ENCODE data around the gene MRPL23. TPM values are rescaled to one million over a fixed set of nuclear protein-coding genes. Genes with fewer than 3 reads are reported as not detected.

The MRPL23 gene
- total and polyA plus RNA-seq, 2 of the 8 experiments (the other 6 are each of a cell fraction or from before 2014, with no cell fraction given) = 86.4 to 244 TPM

DNA sequence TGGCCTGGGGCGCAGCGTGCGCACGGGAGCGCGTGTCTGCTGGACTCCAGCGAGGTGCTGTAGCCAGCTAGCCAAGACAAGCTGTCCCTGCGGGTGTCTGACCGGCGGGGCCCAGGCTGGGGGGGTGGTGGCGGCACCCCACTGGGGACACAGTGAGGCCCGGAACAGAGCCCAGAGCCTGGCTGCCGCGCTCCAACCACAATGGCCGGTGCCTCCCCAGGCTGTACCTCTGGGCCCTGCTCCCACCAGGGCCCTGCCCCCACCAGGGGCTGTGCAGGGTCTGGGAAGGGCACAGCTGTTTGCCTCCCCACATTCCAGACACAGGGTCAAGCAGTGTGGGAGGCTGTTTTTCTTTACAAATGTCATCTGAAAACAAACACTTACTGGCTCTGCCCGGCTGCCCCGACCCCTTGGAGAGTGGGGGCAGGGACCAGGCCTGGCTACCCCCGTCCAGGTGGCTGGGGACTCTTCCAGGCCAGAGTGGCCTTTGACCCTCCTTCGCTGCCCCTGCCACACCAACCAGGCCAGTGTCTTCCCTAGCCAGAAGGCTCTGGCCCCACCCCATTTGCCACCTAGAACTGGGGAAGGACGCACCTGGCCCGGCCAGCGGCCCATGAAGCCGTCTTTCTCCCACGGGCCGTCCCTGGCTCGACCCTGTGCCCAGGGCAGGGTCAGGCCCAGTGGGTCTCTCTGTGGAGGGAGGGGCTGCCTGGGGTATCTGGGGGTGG, 35.9 kb downstream of the MRPL23 start:
- Histone ChIP-seq H3K4me1 (replicated peaks in 1 of 4; ENCODE audit: control insufficient read depth in 3 of 4, insufficient read depth in 4 of 4, low read length in 3 of 4) (no peaks in the 10 kb centered on the region), H2BK20ac (ENCODE audit: low read length) (no peak overlapping the region), H2AK5ac (ENCODE audit: low read depth, low read length) (no peak overlapping the region), H2AFZ (ENCODE audit: low read length) (no peak overlapping the region), H3K27me3 (replicated peaks in 1 of 4; ENCODE audit: control insufficient read depth in 3 of 4, extremely low read depth in 1 of 4, insufficient read depth in 3 of 4, low read length in 3 of 4) (no peaks in the 10 kb centered on the region), H3K79me2 (ENCODE audit: control insufficient read depth in 1 of 2, insufficient read depth in 2 of 2, low read length in 2 of 2) (no peaks in the 10 kb centered on the region), H3K9ac (replicated peaks in 1 of 4; ENCODE audit: extremely low read depth in 1 of 4, low read depth in 3 of 4, low read length in 3 of 4) (no peak overlapping the region), H4K5ac (ENCODE audit: insufficient read length, low read depth, low read length) (no peak overlapping the region), H2BK12ac (ENCODE audit: low read depth, low read length) (no peak overlapping the region), H3K79me1 (ENCODE audit: low read depth, low read length) (no peaks in the 10 kb centered on the region), H4K8ac (ENCODE audit: extremely low read depth, insufficient read depth, low read length) (no peak overlapping the region), H4K20me1 (replicated peaks in 1 of 2; ENCODE audit: control insufficient read depth in 1 of 2, insufficient read depth in 2 of 2, low read length in 2 of 2) (no peaks in the 10 kb centered on the region), H2BK5ac (ENCODE audit: low read depth, low read length) (no peak overlapping the region), H3K27ac (ENCODE audit: low read depth, low read length) (no peak overlapping the region), H3K9me3 (ENCODE audit: insufficient read depth in 2 of 2, low read depth in 1 of 2, low read length in 1 of 2) (no peaks in the 10 kb centered on the region), H3K36me3 (ENCODE audit: control insufficient read depth in 2 of 4, insufficient read depth in 4 of 4, low read length in 3 of 4) (no peaks in the 10 kb centered on the region), H3K4ac (replicated peaks; ENCODE audit: insufficient read length, low read depth, low read length) (no peak overlapping the region), H3K18ac (ENCODE audit: extremely low read depth, low read length) (no peak overlapping the region), H3K4me3 (ENCODE audit: extremely low read depth in 1 of 4, insufficient read depth in 2 of 4, low read depth in 3 of 4, low read length in 4 of 4) (no peak overlapping the region), H3K56ac (replicated peaks; ENCODE audit: insufficient read length, low read depth, low read length) (no peak overlapping the region), H3K4me2 (ENCODE audit: insufficient read depth in 1 of 2, low read depth in 2 of 2, low read length in 2 of 2) (no peak overlapping the region), H2BK120ac (replicated peaks; ENCODE audit: low read depth, low read length) (no peak overlapping the region), H3K23me2 (ENCODE audit: low read depth, low read length) (no peaks in the 10 kb centered on the region), H2BK15ac (ENCODE audit: low read length) (no peak overlapping the region), H4K91ac (replicated peaks; ENCODE audit: insufficient read length, low read length) (no peak overlapping the region), H3K23ac (ENCODE audit: insufficient read length) (no peak overlapping the region), H3K14ac (ENCODE audit: insufficient read length) (no peak overlapping the region)
- DNase-seq (ENCODE audit: low read depth in 1 of 2, low spot score in 2 of 2) = no peak
- no CpG with 5 or more reads among the region's 26 CpGs for WGBS, 2 experiments (ENCODE audit: extremely low coverage in 1 of 2, insufficient coverage in 1 of 2, insufficient read length in 1 of 2, insufficient replicate concordance in 2 of 2, low coverage in 1 of 2, low lambda C conversion rate in 2 of 2, missing lambda C conversion rate in 1 of 2)
- no peak for TF ChIP-seq SRF (IDR thresholded peaks at IDR 0.05; ENCODE audit: low read depth, low read length)
- ChIA-PET POLR2A (ENCODE audit: partially characterized antibody) (interaction anchor here (0.8 to 1.4 kb wide), 2 partner anchors 12 to 28 kb away, joined by 3 read pairs; no protein-coding TSS in a partner anchor), CTCF (ENCODE audit: partially characterized antibody) (interaction anchor here (0.7 to 3.9 kb wide), 4 partner anchors 49 to 411 kb away, joined by 3 to 27 read pairs (median 4); partner anchors contain the start of gene DUSP8)
- no peak for FAIRE-seq

Measured in H1 (cell line).